A673 (cell line): ENCODE data around the gene CDK11B. TPM values are rescaled to one million over a fixed set of nuclear protein-coding genes. Genes with fewer than 3 reads are reported as not detected.
A peak's percentile ranks its signal among the peaks of the same experiment; 100 is the strongest.
"Not testable (repeated sequence)": the region's sequence is repeated elsewhere in the genome, so short reads cannot be mapped to it uniquely, and the experiment has no call there.

Experiments
- BruUV-seq: library from RNA; stranded (reverse); fragments of 400-500 nt; replicated peaks from 2 replicates; lab custom pipeline; 2021; lab: Mats Ljungman, UMichigan
- CTCF ChIA-PET: fragments of 300-600 bp; sonication (Branson Sonifier 250); formaldehyde crosslinking; loops from one replicate; lab custom pipeline; 2022; ENCODE audit warnings: antibody characterized with exemption; lab: Charles Lee
- POLR2A ChIA-PET: fragments of 300-600 bp; sonication (Branson Sonifier 250); formaldehyde crosslinking; loops from one replicate; lab custom pipeline; 2022; ENCODE audit warnings: antibody characterized with exemption; ENCODE audit not compliant: low non-redundant PET; lab: Charles Lee
- DNase-seq: peaks from one replicate; pipeline ENCODE4 v3.0.0-alpha.2; 2015; ENCODE audit warnings: low spot score
- H3K27ac ChIP-seq: fragments of 200-600 bp; sonication (generic); 2 replicates; pipeline ENCODE4 v1.5.1; 2016; ENCODE audit warnings: mixed run types, low read depth, mild to moderate bottlenecking, mixed read lengths, antibody characterized with exemption, low read length; ENCODE audit not compliant: poor library complexity, severe bottlenecking
- H3K27me3 ChIP-seq: fragments of 200-600 bp; sonication (generic); replicated peaks from 2 replicates; pipeline ENCODE4 v1.6.1; 2017; ENCODE audit warnings: mixed run types, low read depth, mild to moderate bottlenecking, mixed read lengths, antibody characterized with exemption, low read length; ENCODE audit not compliant: insufficient read depth, poor library complexity
- H3K36me3 ChIP-seq: fragments of 200-600 bp; sonication (generic); 2 replicates; pipeline ENCODE4 v1.6.1; 2016; ENCODE audit warnings: mixed run types, mild to moderate bottlenecking, mixed read lengths, antibody characterized with exemption, low read length; ENCODE audit not compliant: insufficient read depth, poor library complexity, severe bottlenecking
- H3K4me1 ChIP-seq: fragments of 200-600 bp; sonication (generic); 2 replicates; pipeline ENCODE4 v1.6.1; 2017; ENCODE audit warnings: mixed run types, mild to moderate bottlenecking, mixed read lengths, antibody characterized with exemption, low read length; ENCODE audit not compliant: insufficient read depth, poor library complexity, severe bottlenecking
- H3K4me3 ChIP-seq: fragments of 200-600 bp; sonication (generic); 2 replicates; pipeline ENCODE4 v1.5.1; 2016; ENCODE audit warnings: low read depth, mixed run types, mild to moderate bottlenecking, mixed read lengths, low read length; ENCODE audit not compliant: poor library complexity, severe bottlenecking
- H3K9me3 ChIP-seq: fragments of 200-600 bp; sonication (generic); 2 replicates; pipeline ENCODE4 v1.6.1; 2016; ENCODE audit warnings: mixed run types, low read depth, mild to moderate bottlenecking, mixed read lengths, antibody characterized with exemption, low read length; ENCODE audit not compliant: poor library complexity, severe bottlenecking
- EZH2 ChIP-seq: fragments of 200-600 bp; sonication (generic); IDR thresholded peaks from 2 replicates; pipeline ENCODE4 v1.6.1; 2017; ENCODE audit warnings: borderline replicate concordance, low read depth, mild to moderate bottlenecking, mixed read lengths, antibody characterized with exemption, low read length; ENCODE audit not compliant: poor library complexity, severe bottlenecking
- intact Hi-C: fragments of 100-400 bp; cut with micrococcal nuclease; formaldehyde crosslinking; loops from one replicate; pipeline ENCODE4 v1.10.0; 2022; ENCODE audit not compliant: unreplicated experiment
- total RNA-seq: library from RNA; stranded (reverse); gene quantifications from 2 replicates; pipeline ENCODE4 v1.2.3, GENCODE V29; 2021
- TF ChIP-seq, protein P1 (sequence below): fragments of 300-800, 200-600 bp; sonication (generic); conservative IDR thresholded peaks from 2 replicates; pipeline ENCODE4 v1.5.1; 2017; ENCODE audit warnings: low read depth, mild to moderate bottlenecking, antibody characterized with exemption, low read length, moderate library complexity, mixed read lengths

CDK11B gene
- total RNA-seq, 1 experiment from 2014 or later: 38.1 TPM

DNA sequence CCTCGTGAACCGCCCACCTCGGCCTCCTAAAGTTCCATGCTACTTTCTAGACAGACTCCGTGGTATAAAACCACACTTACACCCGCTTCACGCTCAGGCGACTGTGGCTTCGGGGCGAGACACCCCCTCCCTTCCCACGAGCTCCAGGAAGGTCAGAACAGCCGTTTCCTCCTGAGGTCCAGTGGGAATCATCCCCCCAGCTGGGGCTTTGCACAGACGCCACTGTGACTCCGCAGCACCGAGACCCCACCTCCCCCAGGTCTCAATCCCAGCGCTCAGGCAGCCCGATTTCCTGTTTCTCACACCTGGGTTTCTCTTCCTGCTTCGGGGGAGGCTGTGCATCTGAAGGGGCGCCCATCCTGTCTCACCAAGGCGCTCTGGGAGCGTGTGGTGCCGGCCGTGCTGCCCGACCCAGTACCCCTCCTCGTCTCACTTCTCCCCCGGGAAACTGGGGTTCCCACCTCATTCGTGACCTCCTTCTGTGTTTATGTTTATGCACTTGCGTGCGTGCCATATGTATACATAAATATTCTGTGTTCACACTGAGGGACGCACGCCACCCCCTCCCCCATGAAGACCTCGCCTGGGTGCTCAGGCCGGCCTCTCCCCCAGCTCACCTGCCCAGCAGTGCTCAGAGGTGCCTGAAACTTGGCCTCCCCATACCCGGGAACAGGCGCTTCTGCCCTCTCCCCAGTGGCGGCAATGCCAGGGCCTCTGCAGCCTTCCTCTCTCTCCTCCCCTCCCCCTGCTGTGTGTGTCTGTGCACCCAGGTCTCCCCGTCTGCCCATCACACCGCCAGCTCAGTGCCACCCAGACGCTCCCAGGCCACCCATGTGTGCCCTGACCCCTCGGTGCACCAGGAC lies 19.1 kb upstream of the CDK11B start:
- BruUV-seq: no TSS peak
- Histone ChIP-seq H3K4me3 (no peak overlapping the region), H3K27me3 (no peaks in the 10 kb centered on the region), H3K27ac (peak overlapping the region; percentile 4), H3K4me1 (peaks cover 6% of the 10 kb centered on the region), H3K9me3 (no peaks in the 10 kb centered on the region), H3K36me3 (no peaks in the 10 kb centered on the region)
- intact Hi-C loops: no loop called here
- TF ChIP-seq EZH2: no peak
- TF ChIP-seq, protein P1, sequence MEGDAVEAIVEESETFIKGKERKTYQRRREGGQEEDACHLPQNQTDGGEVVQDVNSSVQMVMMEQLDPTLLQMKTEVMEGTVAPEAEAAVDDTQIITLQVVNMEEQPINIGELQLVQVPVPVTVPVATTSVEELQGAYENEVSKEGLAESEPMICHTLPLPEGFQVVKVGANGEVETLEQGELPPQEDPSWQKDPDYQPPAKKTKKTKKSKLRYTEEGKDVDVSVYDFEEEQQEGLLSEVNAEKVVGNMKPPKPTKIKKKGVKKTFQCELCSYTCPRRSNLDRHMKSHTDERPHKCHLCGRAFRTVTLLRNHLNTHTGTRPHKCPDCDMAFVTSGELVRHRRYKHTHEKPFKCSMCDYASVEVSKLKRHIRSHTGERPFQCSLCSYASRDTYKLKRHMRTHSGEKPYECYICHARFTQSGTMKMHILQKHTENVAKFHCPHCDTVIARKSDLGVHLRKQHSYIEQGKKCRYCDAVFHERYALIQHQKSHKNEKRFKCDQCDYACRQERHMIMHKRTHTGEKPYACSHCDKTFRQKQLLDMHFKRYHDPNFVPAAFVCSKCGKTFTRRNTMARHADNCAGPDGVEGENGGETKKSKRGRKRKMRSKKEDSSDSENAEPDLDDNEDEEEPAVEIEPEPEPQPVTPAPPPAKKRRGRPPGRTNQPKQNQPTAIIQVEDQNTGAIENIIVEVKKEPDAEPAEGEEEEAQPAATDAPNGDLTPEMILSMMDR: no peak
- no peak for DNase-seq
- ChIA-PET CTCF (no interaction called here), POLR2A (no interaction called here)

DNA sequence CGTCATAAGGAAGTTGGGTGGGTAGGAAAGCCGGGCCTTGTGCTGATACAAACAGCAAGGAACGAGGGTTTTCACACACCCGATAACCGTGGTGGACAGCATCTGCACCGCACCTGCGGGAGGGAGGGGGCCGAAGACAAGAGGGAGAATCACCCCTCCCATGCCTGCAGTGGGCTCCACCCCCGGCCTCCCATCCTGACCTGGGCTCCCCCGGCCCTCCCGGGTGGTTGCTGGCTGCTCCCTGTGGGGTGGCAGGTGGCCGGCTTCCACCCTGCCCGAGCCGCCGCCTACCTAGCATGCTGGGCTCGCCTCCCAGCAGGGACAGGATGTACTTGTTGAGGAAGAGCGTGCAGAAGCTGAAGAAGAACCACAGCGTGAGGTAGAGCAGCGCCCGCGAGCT lies 17.3 kb upstream of the CDK11B start:
- H3K4me3 ChIP-seq, POLR2A ChIA-PET, H3K9me3 ChIP-seq, H3K27me3 ChIP-seq, H3K36me3 ChIP-seq, BruUV-seq, intact Hi-C loops, CTCF ChIA-PET, DNase-seq, H3K27ac ChIP-seq, H3K4me1 ChIP-seq: not testable (repeated sequence)

DNA sequence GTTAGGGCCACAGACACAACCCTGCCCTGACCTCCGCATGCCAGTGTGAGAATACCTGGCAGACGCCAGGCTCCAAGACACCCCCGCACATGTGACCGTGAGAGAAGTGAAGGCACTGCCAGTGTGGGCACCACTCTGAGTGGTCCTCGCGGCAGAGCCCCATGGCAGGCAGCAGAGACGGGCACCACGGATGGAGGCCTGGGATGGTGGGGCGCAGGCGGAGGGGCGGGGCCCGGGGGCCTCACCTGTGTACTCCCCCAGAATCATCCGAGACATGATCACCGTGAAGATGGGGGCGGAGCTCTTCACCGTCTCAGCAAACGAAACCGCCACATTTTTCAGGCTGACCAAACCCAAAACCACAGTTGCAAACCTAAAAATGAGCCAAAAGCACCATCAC lies 16.4 kb upstream of the CDK11B start:
- H3K36me3 ChIP-seq, CTCF ChIA-PET, intact Hi-C loops, H3K4me1 ChIP-seq, POLR2A ChIA-PET, BruUV-seq, DNase-seq, H3K9me3 ChIP-seq, H3K27me3 ChIP-seq, H3K4me3 ChIP-seq, H3K27ac ChIP-seq: not testable (repeated sequence)

DNA sequence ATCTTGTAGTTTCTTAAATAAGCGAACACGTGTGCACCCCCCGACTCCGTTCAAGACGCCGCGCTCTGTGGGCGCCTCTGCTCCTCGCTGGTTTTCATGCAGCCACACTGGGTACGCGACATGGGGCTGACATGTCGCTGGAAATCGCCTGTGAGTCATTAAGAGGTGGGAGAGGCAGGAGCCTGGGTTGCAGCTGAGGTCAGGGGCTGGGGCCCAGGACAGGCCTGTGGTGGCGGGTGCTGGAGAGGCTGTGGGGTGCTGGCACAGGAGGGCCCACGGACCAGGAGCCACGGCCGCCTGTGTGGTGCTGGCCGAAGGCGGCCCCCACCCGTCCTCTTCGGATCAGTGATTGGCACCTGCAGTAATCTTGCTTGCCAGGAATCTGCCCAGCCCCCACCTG lies 16.0 kb upstream of the CDK11B start:
- H3K4me3 ChIP-seq, H3K9me3 ChIP-seq, H3K4me1 ChIP-seq, DNase-seq, BruUV-seq, H3K27me3 ChIP-seq, intact Hi-C loops, CTCF ChIA-PET, POLR2A ChIA-PET, H3K27ac ChIP-seq: not testable (repeated sequence)
- peaks cover 11% of the 10 kb centered on the region for H3K36me3 ChIP-seq
